VCaP (cell line): ENCODE measurements around the gene PAPOLB.

Source experiments
- H3K27ac ChIP-seq: fragments of 450-650 bp; 2 replicates; pipeline ENCODE4 v1.5.1; 2017
- TF ChIP-seq, protein P1 (sequence below): fragments of 450-650 bp; conservative IDR thresholded peaks from 2 replicates; pipeline ENCODE4 v1.5.1; 2017; ENCODE audit warnings: mild to moderate bottlenecking, moderate library complexity

The PAPOLB gene

DNA sequence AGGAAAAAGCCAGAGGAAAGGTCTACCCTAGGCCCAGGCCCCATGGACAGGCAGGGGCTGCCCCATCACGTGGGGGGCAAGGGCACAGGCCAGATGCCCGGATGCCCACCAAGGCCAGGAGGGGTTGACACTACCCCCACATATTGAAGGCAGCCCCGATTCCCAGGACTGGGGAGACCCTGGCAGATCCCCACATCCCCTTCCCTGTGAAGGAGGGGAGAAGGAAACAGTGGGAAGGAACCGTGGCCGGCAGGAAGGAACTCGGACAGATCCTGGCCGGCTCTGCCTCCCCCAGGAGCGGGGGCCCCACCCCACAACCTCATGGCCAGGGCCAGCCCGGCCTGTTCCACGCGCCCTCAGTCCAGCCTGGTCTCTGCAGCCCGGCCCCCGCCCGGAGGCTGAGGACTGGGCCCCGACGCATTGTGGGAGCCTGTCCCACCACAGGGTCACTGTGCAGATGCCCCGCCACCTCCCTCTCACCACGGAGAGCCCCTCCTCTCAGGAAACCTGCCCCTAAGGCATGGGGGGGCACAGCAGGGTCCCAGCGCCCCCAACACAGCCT is 41.3 kb downstream of the PAPOLB start:
- TF ChIP-seq, protein P1, sequence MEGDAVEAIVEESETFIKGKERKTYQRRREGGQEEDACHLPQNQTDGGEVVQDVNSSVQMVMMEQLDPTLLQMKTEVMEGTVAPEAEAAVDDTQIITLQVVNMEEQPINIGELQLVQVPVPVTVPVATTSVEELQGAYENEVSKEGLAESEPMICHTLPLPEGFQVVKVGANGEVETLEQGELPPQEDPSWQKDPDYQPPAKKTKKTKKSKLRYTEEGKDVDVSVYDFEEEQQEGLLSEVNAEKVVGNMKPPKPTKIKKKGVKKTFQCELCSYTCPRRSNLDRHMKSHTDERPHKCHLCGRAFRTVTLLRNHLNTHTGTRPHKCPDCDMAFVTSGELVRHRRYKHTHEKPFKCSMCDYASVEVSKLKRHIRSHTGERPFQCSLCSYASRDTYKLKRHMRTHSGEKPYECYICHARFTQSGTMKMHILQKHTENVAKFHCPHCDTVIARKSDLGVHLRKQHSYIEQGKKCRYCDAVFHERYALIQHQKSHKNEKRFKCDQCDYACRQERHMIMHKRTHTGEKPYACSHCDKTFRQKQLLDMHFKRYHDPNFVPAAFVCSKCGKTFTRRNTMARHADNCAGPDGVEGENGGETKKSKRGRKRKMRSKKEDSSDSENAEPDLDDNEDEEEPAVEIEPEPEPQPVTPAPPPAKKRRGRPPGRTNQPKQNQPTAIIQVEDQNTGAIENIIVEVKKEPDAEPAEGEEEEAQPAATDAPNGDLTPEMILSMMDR = no peak
- no peak overlapping the region for H3K27ac ChIP-seq

DNA sequence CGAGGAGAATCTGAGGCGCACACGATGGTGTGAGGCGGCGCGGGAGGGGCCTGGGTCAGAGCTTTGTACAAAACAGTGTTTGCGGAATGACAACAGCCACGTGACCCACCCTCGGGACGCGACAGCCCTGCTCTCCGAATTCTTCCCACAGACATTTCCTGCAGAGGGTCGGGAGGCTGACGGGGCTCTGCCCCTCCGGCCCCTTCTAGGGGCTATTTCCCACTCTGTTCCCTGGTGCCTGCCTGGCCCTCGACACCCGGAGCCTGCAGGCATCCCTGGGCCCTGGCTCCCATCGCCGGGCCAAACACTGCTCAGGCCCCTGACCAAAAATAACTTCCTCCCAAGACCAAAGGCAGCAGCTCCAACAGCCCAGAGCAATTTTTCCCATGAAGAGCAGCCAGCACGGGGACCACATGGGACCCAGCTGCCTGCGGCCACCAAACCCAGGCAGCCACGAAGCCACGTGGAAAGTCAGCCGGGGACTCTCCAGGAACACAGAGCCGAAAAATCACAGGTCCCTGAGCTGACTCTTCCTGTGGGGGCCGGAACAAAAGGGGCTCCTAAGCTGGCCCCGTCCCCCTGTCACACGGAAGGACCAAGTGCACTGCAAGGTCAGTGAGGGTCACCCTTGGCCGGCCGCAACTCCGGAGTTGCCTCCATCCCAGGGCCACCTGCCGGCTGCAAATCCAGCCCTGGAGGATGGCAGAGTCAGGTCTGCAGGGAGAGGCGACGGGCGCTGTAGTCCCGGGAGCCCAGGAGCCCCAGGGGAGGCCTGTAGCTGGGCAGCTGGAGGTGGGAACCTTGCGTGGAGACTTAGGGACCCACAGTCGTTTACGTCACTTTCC is 42.0 kb downstream of the PAPOLB start:
- no peak overlapping the region for H3K27ac ChIP-seq
- TF ChIP-seq, protein P1 = no peak

DNA sequence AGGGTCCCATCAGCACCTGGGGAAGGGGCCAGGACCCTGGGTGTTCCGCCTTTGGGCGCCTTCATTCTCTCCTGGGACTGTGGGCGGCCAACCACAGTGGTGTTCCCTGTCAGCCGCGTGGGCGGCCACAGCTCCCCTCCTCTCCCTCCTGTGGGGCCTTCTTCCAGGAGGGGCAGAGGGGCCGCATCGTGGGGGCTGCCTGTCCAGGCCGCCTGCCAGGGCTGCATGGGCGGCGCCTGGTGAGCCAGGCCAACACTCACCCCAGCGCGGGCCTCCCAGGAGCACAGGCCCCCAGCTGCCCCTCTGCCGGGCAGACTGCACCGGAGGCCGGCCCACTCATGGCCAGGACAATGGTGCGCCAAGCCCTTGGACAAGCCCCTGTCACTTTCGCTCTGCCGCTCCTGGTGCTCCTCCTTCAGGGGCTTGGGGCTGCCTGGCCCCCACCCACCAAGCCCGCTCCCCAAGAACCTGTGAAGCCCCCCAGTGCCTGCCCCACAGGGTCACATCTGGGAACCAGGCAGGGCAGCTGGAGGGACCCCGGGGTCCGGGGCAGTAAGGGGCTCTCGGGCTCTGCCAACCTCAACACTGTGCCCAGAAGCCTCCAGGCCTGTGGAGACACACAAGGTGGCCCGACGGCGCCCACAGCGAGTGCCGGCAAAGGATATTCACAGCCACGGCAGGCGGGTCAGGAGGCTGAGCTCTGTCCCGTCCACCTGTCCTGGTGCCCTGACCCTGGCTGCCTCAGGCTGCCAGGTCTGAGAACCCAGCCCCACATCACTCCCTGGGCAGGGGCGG is 43.6 kb downstream of the PAPOLB start:
- TF ChIP-seq, protein P1 = no peak
- no peak overlapping the region for H3K27ac ChIP-seq

DNA sequence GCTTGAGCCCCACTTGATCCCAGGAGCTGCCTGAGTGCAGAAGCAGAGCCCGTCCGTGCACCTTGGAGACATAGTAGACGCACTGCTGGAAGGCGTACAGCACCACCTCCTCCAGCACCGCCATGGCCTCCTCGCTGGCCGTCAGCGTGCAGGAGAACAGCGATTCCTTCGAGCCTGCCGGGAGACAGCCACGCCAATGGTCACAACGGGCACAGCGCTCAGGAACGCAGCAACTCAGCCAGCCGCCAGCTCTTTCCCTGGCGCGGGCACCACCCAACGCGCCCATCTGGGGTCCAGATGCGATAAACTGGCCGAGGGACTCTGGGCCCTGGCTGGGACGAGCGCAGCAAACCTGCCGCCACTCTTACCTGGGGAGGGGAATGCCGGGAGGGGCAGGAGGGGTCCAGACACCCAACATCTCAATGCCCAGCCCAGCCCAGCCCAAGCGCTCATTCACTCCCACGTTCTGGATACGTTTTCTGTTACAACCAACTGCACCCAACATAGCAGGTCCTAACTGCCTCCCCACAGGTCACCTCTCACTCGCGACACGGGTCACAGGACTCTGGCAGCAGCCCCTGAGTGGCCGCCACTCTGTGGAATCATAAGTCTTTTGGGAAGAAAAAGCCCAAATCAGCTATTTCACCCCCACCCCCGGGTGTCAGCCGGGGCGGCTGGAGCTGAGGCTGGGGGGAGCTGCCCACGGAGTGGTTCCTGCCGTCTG is 44.5 kb downstream of the PAPOLB start:
- TF ChIP-seq, protein P1 = no peak

DNA sequence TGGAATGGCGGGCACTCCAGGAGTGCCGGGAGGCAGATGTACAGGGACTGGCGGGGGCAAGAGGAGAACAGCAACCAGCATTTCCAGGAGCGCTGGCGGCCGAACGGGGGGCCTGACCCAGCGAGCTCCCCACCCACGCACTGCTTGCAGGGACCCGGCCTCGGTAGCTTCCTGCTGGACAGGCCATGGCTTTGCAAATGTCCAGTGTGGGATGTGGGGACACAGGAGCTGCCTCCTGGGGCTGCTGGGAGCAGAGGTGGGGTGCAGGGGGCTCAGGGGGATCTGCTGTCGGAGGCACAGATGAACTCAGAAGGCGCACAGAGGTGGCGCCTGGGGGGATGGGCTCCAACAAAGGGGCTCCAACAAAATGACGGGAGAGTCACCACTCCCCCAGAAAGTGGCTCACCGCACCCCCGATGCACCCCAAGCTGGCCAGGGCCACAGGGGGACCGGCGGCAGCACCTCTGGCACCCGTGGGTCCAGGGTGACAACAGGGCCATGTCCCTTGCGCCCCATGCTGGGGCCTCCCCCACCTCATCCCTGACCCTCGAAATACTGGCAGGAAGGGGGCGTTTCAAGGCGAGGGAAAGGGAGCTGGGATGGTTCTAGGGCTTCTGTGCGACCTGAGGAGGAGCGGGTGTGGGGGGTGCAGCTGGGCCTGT is 45.3 kb downstream of the PAPOLB start:
- TF ChIP-seq, protein P1 = no peak
- no peak overlapping the region for H3K27ac ChIP-seq

More for the DNA sequence above, 44.5 kb downstream of the PAPOLB start:
- H3K27ac ChIP-seq = no peak overlapping the region

DNA sequence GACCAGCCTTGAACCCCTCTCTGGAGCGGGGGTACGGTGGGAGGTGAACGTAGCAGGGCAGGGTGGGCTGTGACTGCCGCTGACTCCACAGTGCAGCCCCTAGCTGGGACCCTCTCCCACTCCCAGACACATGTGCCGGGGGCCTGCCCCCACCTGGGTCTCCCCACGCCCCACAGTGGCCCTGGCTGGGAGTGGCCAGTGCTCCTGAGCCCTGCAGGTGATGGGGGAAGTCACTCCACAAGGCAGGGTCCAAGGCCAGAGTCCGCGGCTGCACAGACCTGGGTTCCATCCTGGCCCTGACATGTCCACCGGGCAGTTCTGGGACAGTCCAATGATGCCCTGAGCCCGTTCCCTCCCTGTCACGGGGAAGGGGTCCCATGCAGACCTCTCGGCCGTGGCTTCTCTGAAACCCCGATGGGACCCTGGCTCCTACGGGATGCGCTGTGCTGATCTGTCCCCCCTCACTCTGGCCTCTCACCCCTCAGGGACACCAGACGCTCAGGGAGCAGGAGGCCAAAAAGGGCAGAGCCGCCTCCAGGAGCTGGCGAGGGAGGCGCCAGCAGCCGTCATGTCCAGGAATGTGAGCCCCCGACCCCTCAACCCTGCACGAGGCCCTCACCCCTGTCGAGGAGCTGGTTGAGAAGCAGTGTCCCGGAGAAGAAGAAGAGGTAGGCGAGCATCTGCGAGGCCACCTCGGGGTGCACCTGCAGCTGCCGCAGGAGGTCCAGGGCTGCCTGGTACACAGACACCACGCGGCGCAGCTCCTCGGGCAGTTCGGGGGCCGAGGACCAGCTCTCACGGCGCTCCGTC is 46.0 kb downstream of the PAPOLB start:
- no peak overlapping the region for H3K27ac ChIP-seq
- TF ChIP-seq, protein P1 = no peak
